Ascending aorta (tissue), 2 donors: ENCODE results near the gene TASL. TPM values are rescaled to one million over a fixed set of nuclear protein-coding genes. Genes with fewer than 3 reads are reported as not detected.

Source experiments
- DNase-seq, 2 donors: peaks; one replicate each; pipeline ENCODE4 v3.0.0-alpha.2; 2019; ENCODE audit warnings: low spot score in 2 of 2
- H3K27ac ChIP-seq, 2 donors: fragments of 200-600 bp; sonication (generic); one replicate each; pipeline ENCODE4 v1.5.1; 2016 to 2017; ENCODE audit warnings: mild to moderate bottlenecking in 1 of 2
- H3K27me3 ChIP-seq: fragments of 200-600 bp; sonication (generic); one replicate; pipeline ENCODE4 v1.5.1; 2017
- H3K36me3 ChIP-seq, 2 donors: fragments of 200-600 bp; sonication (generic); one replicate each; pipeline ENCODE4 v1.5.1; 2016
- H3K4me1 ChIP-seq, 2 donors: fragments of 200-600 bp; sonication (generic); one replicate each; pipeline ENCODE4 v1.5.1; 2016 to 2017; ENCODE audit warnings: mild to moderate bottlenecking in 1 of 2
- H3K4me3 ChIP-seq, 2 donors: fragments of 200-600 bp; sonication (generic); one replicate each; pipeline ENCODE4 v1.5.1; 2016 to 2017; ENCODE audit warnings: mild to moderate bottlenecking in 1 of 2
- H3K9me3 ChIP-seq, 2 donors: fragments of 200-600 bp; sonication (generic); one replicate each; pipeline ENCODE4 v1.5.1; 2016
- intact Hi-C: fragments of 100-400 bp; cut with DNase I; formaldehyde crosslinking; loops from one replicate; pipeline ENCODE4 v1.15.1; 2023
- total RNA-seq: library from RNA; depleted of rRNA; stranded (reverse); fragments of >200 nt; gene quantifications from one replicate; pipeline ENCODE4 v1.1.0, GENCODE V29; 2016
- TF ChIP-seq, protein P1 (sequence below), 3 experiments: fragments of 200-600 bp in 2 of 3; fragments of 450-650 bp in 1 of 3; sonication (generic) in 2 of 3; IDR thresholded peaks; one replicate each; pipeline ENCODE4 v1.5.1; 2016 to 2019; ENCODE audit warnings: antibody characterized with exemption in 3 of 3, mild to moderate bottlenecking in 1 of 3, moderate library complexity in 1 of 3

TASL gene
- total RNA-seq, 1 donor from 2014 or later, result not detected

DNA sequence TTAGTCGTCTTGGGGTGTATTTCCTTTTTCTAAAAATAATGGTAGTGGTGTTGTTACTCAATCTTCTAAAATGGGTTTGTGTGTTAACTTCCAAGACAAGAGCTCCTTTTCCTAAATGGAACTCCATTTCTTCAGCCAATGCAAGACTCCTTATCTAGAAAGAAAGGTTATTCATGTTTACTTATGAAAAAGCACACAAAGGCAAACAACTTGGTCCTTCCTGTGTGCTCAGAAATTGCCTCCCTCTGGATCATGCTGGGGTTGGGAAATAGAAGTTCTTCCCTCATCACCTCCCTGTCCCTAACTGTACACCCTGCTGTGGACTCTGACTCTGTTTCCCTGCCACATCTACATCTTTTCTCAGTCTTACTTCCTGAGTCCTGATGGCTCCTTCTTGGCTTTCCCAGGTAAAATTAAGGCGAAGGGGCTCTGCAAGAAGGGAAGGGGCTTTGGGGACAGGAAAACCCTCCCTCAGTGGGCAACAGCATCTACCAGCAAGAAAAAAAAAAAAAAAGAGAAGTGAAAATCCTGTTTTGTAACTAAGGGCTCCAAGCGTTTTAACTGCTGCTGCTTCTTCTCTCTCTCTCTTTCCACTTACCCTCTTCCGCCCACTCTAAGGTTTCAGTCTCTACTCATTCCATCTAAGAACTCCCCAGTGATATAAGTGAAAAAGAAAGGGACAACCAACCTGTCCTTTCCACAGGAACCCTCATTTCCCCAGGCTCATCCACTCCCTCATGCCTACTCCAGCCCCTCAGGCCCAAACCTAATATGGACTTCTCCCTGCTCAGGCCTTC, 19.8 kb upstream of the TASL start:
- DNase-seq, result no peak
- Histone ChIP-seq H3K4me3 (no peak overlapping the region), H3K4me1 (no peaks in the 10 kb centered on the region), H3K36me3 (no peaks in the 10 kb centered on the region), H3K9me3 (no peaks in the 10 kb centered on the region), H3K27me3 (no peaks in the 10 kb centered on the region), H3K27ac (no peak overlapping the region)
- intact Hi-C loops, result no loop called here
- TF ChIP-seq, protein P1, sequence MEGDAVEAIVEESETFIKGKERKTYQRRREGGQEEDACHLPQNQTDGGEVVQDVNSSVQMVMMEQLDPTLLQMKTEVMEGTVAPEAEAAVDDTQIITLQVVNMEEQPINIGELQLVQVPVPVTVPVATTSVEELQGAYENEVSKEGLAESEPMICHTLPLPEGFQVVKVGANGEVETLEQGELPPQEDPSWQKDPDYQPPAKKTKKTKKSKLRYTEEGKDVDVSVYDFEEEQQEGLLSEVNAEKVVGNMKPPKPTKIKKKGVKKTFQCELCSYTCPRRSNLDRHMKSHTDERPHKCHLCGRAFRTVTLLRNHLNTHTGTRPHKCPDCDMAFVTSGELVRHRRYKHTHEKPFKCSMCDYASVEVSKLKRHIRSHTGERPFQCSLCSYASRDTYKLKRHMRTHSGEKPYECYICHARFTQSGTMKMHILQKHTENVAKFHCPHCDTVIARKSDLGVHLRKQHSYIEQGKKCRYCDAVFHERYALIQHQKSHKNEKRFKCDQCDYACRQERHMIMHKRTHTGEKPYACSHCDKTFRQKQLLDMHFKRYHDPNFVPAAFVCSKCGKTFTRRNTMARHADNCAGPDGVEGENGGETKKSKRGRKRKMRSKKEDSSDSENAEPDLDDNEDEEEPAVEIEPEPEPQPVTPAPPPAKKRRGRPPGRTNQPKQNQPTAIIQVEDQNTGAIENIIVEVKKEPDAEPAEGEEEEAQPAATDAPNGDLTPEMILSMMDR (IDR thresholded peaks at IDR 0.05), result no peak

DNA sequence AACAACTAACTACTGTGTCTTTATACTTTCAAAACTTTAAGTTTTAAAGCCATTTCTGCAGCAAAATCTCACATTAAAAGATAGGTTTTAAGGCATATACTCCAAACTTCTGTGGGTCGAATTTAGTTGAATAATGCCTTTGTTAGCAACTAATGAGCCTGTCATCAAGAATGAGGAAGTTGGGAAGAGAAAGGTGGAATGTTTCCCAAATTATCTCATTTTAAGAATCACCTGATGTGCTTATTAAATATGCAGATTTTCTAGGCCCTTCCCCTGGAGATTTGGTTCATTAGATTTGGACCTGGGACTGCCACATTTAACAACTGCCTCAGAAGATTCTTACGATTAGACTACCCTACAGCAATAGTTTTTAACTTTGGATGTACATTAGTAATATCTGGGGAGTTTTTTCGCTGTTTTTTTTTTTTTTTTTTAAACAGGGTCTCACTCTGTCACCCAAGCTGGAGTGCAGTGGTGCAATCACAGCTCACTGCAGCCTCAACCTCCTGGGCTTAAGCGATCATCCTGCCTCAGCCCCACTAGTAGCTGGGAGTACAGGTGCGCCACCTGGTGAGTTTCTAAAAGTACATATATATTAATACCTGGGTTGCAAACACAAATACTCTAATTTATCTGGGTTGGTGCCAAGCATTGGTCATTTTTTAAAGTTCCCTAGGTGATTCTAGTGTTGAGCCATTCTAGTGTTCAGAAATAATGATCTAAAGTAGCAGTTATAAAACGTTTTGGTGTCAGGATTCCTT, 16.1 kb upstream of the TASL start:
- no peaks in the 10 kb centered on the region for H3K4me1 ChIP-seq
- TF ChIP-seq, protein P1 (IDR thresholded peaks at IDR 0.05), result no peak
- no peak for DNase-seq
- H3K27me3 ChIP-seq, result no peaks in the 10 kb centered on the region
- intact Hi-C loops, result no loop called here
- no peaks in the 10 kb centered on the region for H3K36me3 ChIP-seq
- no peak overlapping the region for H3K27ac ChIP-seq
- no peak overlapping the region for H3K4me3 ChIP-seq
- no peaks in the 10 kb centered on the region for H3K9me3 ChIP-seq

DNA sequence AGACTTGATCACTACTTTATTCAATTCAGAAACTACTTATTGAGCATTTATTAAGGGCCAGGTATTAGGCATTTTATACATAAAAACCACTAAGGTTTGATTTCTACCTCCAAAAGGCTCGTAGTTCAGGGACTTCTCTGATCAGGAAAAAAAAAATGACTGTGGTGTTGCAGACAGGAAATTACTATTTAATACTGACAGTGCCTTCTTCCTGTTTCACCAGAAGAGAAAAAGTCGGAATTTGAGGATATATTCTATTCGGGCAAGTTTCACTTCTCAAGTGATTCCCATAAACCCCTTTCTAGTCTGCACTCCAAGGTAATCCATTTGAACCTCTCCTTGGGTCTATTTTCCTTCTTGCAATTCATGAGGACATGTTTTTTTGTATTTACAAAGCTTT, 15.3 kb upstream of the TASL start:
- Histone ChIP-seq H3K9me3 (no peaks in the 10 kb centered on the region), H3K27me3 (no peaks in the 10 kb centered on the region), H3K4me1 (no peaks in the 10 kb centered on the region), H3K36me3 (no peaks in the 10 kb centered on the region), H3K4me3 (no peak overlapping the region), H3K27ac (no peak overlapping the region)
- TF ChIP-seq, protein P1 (IDR thresholded peaks at IDR 0.05), result no peak
- DNase-seq, result no peak
- intact Hi-C loops, result no loop called here

DNA sequence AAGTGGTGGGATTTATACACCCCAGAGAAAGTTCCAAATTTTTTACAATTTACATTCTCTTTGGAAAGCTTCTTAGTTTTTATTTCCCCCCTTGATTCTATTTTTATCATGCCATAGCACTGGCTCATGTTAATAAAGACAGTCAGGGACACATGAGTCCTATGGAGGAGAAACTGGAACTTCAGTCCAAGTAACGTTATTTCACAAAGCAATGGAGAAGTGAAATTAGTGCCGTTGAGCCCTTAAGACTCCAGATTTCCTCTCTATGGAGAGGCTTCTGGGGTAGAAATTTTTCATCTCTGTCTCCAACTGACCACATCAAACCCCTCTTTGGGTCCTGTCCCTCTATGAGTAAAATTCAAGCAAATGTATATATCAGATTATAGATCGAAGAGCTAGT, 12.8 kb upstream of the TASL start:
- DNase-seq, result no peak
- Histone ChIP-seq H3K27me3 (no peaks in the 10 kb centered on the region), H3K4me3 (no peak overlapping the region), H3K4me1 (no peaks in the 10 kb centered on the region), H3K36me3 (no peaks in the 10 kb centered on the region), H3K27ac (no peak overlapping the region), H3K9me3 (no peaks in the 10 kb centered on the region)
- TF ChIP-seq, protein P1 (IDR thresholded peaks at IDR 0.05), result no peak
- intact Hi-C loops, result no loop called here

- Histone ChIP-seq H3K36me3 (no peaks in the 10 kb centered on the region), H3K4me3 (no peak overlapping the region), H3K27ac (no peak overlapping the region), H3K4me1 (no peaks in the 10 kb centered on the region), H3K9me3 (no peaks in the 10 kb centered on the region), H3K27me3 (no peaks in the 10 kb centered on the region)
- no peak for DNase-seq
- intact Hi-C loops, result no loop called here
- TF ChIP-seq, protein P1 (IDR thresholded peaks at IDR 0.05), result no peak
Measured at GRCh38 chrX:30589146-30589888, 11.8 kb upstream of the TASL start.
